Eye (tissue), 1 donor: ENCODE results near the gene RPTOR.
"Not testable (repeated sequence)": the region's sequence is repeated elsewhere in the genome, so short reads cannot be mapped to it uniquely, and the experiment has no call there.

Source experiments
- DNase-seq: peaks from one replicate; pipeline ENCODE4 v3.0.0-alpha.2; 2015

The RPTOR gene

GRCh38 chr17:80544655-80545498 is at the start of gene RPTOR:
TSS of gene RPTOR (plus strand) at chr17:80544838. CDS start at chr17:80545630, 792 bp downstream.
- peak; percentile 97 for DNase-seq

- DNase-seq, result no peak
Measured at GRCh38 chr17:80497726-80498241, 46.9 kb upstream of the RPTOR start.

GRCh38 chr17:80498242-80498919 is 46.3 kb upstream of the RPTOR start:
- DNase-seq, result peak; percentile 91

GRCh38 chr17:80498920-80499410 is 45.7 kb upstream of the RPTOR start:
- no peak for DNase-seq

- DNase-seq, result no peak
Measured at GRCh38 chr17:80499560-80499959, 45.1 kb upstream of the RPTOR start.

GRCh38 chr17:80499961-80500665 is 44.5 kb upstream of the RPTOR start:
- no peak for DNase-seq

GRCh38 chr17:80501741-80502577 is 42.7 kb upstream of the RPTOR start:
- DNase-seq, result no peak

GRCh38 chr17:80502578-80502877 is 42.1 kb upstream of the RPTOR start:
- DNase-seq, result no peak

GRCh38 chr17:80503031-80503430 is 41.6 kb upstream of the RPTOR start:
- no peak for DNase-seq

GRCh38 chr17:80503921-80504320 is 40.7 kb upstream of the RPTOR start:
- no peak for DNase-seq

GRCh38 chr17:80504686-80505413 is 39.8 kb upstream of the RPTOR start:
- DNase-seq, result peak; percentile 79

- DNase-seq, result not testable (repeated sequence)
Measured at GRCh38 chr17:80507177-80507576, 37.5 kb upstream of the RPTOR start.

- no peak for DNase-seq
Measured at GRCh38 chr17:80507965-80508364, 36.7 kb upstream of the RPTOR start.

- DNase-seq, result no peak
Measured at GRCh38 chr17:80509311-80509710, 35.3 kb upstream of the RPTOR start.

GRCh38 chr17:80510132-80510531 is 34.5 kb upstream of the RPTOR start:
- DNase-seq, result no peak

GRCh38 chr17:80510772-80511171 is 33.9 kb upstream of the RPTOR start:
- DNase-seq, result no peak

GRCh38 chr17:80511222-80512180 is 33.1 kb upstream of the RPTOR start:
- no peak for DNase-seq

GRCh38 chr17:80512233-80512632 is 32.4 kb upstream of the RPTOR start:
- no peak for DNase-seq

- no peak for DNase-seq
Measured at GRCh38 chr17:80513201-80513600, 31.4 kb upstream of the RPTOR start.

- DNase-seq, result no peak
Measured at GRCh38 chr17:80513892-80514291, 30.7 kb upstream of the RPTOR start.
